ENCODE measurements around the gene XRRA1. TPM values are rescaled to one million over a fixed set of nuclear protein-coding genes. Genes with fewer than 3 reads are reported as not detected.

Gene XRRA1
- total and polyA plus RNA-seq, 7 experiments from 2014 or later: 11.3 to 20.8 (median 17.8) TPM

DNA sequence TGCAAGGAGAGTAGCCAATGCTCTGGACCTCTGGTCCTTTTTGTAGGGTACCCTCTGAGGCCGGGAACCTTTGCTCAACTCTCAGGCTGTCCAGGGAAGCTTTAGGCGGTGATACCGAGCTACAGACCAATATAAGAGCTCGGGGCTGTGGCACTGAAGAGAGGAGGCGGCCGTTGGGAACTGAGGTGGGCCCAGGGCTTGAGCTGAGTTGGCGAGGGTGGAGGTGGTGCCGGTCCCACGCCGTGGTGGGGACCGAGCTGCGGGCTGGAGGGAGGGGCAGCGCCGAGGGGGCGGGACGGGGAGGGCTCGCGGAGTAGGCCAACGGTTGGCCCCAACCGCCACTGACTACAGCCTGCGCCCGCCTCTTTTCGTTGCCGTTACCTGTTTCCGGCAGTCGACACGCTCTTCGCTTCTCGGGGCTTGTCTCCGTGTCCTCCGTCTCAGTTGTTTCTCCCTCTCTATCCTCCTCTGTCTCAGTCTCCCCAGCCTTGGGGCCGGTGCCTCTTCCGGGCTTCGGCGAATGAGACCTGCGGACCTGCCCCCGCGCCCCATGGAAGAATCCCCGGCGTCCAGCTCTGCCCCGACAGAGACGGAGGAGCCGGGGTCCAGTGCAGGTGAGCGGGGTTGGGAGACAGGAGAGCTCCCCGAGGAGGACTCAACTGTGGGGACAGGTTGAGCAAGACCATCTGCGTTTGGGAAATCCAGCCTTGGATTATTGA, 39.8 kb upstream of the XRRA1 start, which contains the start of gene NEU3:
NEU3 (plus strand) TSS at position 393 of the 719 bp plus-strand sequence; CDS start at position 521, 128 bp downstream.
- Mint-ChIP-seq H3K27ac (peak within 1 kb of the TSS; percentile 75 to 94 (median 89)), H3K36me3 (peaks cover 0 to 6% (median 0%) of the 10 kb centered on the region in 5 donors), H3K27me3 (no peaks in the 10 kb centered on the region), H3K4me3 (peak within 1 kb of the TSS; percentile 88 to 97 (median 93)), H3K9me3 (peaks cover 0 to 2% (median 0%) of the 10 kb centered on the region in 11 donors), H3K4me1 (peaks cover 16 to 37% (median 31%) of the 10 kb centered on the region in 7 donors)
- Histone ChIP-seq H3K4me3 (ENCODE audit: low read length) (peak within 1 kb of the TSS; percentile 96), H3K36me3 (ENCODE audit: control insufficient read depth in 2 of 3, insufficient read depth in 3 of 3, low read length in 3 of 3) (peaks cover 0 to 3% (median 0%) of the 10 kb centered on the region in 3 experiments), H3K27ac (ENCODE audit: low read depth, low read length) (peak within 1 kb of the TSS; percentile 81), H3K27me3 (ENCODE audit: control insufficient read depth in 2 of 2, insufficient read depth in 2 of 2, low read length in 2 of 2) (no peaks in the 10 kb centered on the region), H3K9me3 (ENCODE audit: control insufficient read depth in 2 of 3, low read length in 3 of 3) (no peaks in the 10 kb centered on the region), H3K4me1 (ENCODE audit: control insufficient read depth in 2 of 2, insufficient read depth in 2 of 2, low read length in 2 of 2) (peaks cover 8 to 16% of the 10 kb centered on the region in 2 donors)
- POLR2A ChIA-PET: interaction anchor here (0.9 to 1.8 kb wide), 8 partner anchors 12 to 495 kb away, joined by 3 to 9 read pairs (median 5); partner anchors contain the start of genes LIPT2, SPCS2 and XRRA1
- CTCF ChIA-PET: no interaction called here
- peak; percentile 97 for ATAC-seq
- intact Hi-C loops (cut with micrococcal nuclease): loop anchor here (1.0 to 5.0 kb wide), 6 partner anchors 39 to 826 kb away; partner anchors contain the start of genes RNF169 (in 2 of the 2), SPCS2 (in 2 of the 2), XRRA1 (in 2 of the 2) and C2CD3 (in 1 of the 2)
- DNase-seq: peak; percentile 64 to 82 (median 78)

GRCh38 chr11:74984730-74985129, 35.8 kb upstream of the XRRA1 start:
- no peak overlapping the region for H3K27ac ChIP-seq (ENCODE audit: low read depth, low read length)
- no peak overlapping the region for H3K4me3 ChIP-seq (ENCODE audit: low read length)
- intact Hi-C loops (cut with micrococcal nuclease): loop anchor here in 1 of 2 donors (5.0 kb wide), 1 partner anchor 812 kb away; the partner anchor contains the start of genes C2CD3 and PPME1
- ChIA-PET CTCF (no interaction called here), POLR2A (no interaction called here)
- Mint-ChIP-seq H3K36me3 (peaks cover 0 to 11% (median 7%) of the 10 kb centered on the region in 5 donors), H3K4me1 (peaks cover 6 to 11% (median 6%) of the 10 kb centered on the region in 7 donors), H3K27me3 (no peaks in the 10 kb centered on the region), H3K4me3 (no peak overlapping the region), H3K9me3 (peaks cover 0 to 2% (median 0%) of the 10 kb centered on the region in 11 donors), H3K27ac (peak overlapping the region in 2 of 9 donors; percentile 18 to 41)
- peaks cover 7% of the 10 kb centered on the region in 2 donors for H3K4me1 ChIP-seq (ENCODE audit: control insufficient read depth in 2 of 2, insufficient read depth in 2 of 2, low read length in 2 of 2)
- no peak for DNase-seq
- no peaks in the 10 kb centered on the region for H3K9me3 ChIP-seq (ENCODE audit: control insufficient read depth in 2 of 3, low read length in 3 of 3)
- no peak for ATAC-seq
- peaks cover 0 to 3% (median 0%) of the 10 kb centered on the region in 3 experiments for H3K36me3 ChIP-seq (ENCODE audit: control insufficient read depth in 2 of 3, insufficient read depth in 3 of 3, low read length in 3 of 3)
- H3K27me3 ChIP-seq (ENCODE audit: control insufficient read depth in 2 of 2, insufficient read depth in 2 of 2, low read length in 2 of 2): no peaks in the 10 kb centered on the region

DNA sequence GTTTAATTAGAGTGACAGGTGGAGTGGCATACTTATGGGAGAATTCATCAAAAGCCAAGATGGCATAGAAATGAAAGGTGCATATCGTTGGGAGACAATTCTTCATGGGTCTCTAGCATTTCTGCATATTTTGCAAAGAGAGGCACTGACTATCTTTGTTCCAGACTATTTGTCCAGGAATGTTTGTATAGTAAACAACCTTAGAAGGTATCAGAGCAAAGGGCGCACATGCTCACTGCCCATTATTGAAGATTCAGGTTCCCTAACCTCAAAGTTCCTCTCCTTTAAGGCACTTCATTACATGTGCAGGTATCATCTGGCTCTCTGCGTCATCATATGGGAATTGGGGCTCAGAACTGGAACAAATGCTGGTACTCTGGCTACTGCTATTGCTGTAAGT, 35.2 kb upstream of the XRRA1 start:
- Mint-ChIP-seq H3K27ac (no peak overlapping the region), H3K4me3 (no peak overlapping the region), H3K4me1 (peaks cover 0 to 4% (median under 1%) of the 10 kb centered on the region in 7 donors), H3K27me3 (no peaks in the 10 kb centered on the region), H3K9me3 (peaks cover 0 to 2% (median 0%) of the 10 kb centered on the region in 11 donors), H3K36me3 (peaks cover 0 to 11% (median 7%) of the 10 kb centered on the region in 5 donors)
- Histone ChIP-seq H3K27ac (ENCODE audit: low read depth, low read length) (no peak overlapping the region), H3K9me3 (ENCODE audit: control insufficient read depth in 2 of 3, low read length in 3 of 3) (no peaks in the 10 kb centered on the region), H3K27me3 (ENCODE audit: control insufficient read depth in 2 of 2, insufficient read depth in 2 of 2, low read length in 2 of 2) (no peaks in the 10 kb centered on the region), H3K4me1 (ENCODE audit: control insufficient read depth in 2 of 2, insufficient read depth in 2 of 2, low read length in 2 of 2) (peaks cover under 1 to 4% of the 10 kb centered on the region in 2 donors), H3K36me3 (ENCODE audit: control insufficient read depth in 2 of 3, insufficient read depth in 3 of 3, low read length in 3 of 3) (peaks cover 0 to 3% (median 0%) of the 10 kb centered on the region in 3 experiments), H3K4me3 (ENCODE audit: low read length) (no peak overlapping the region)
- DNase-seq (no peak), ATAC-seq (no peak)
- ChIA-PET POLR2A (no interaction called here), CTCF (interaction anchor here (1.1 kb wide), 1 partner anchor 38 kb away, joined by 3 read pairs; no protein-coding TSS in a partner anchor)
- intact Hi-C loops (cut with micrococcal nuclease): no loop called here

GRCh38 chr11:74981888-74982287, 33.0 kb upstream of the XRRA1 start:
- Mint-ChIP-seq H3K27ac (peak overlapping the region in 1 of 9 donors; percentile 5), H3K36me3 (peaks cover 0 to 11% (median 9%) of the 10 kb centered on the region in 5 donors), H3K9me3 (peaks cover 0 to 2% (median 0%) of the 10 kb centered on the region in 11 donors), H3K4me3 (no peak overlapping the region), H3K27me3 (no peaks in the 10 kb centered on the region), H3K4me1 (peaks cover 0 to 2% (median 0%) of the 10 kb centered on the region in 7 donors)
- Histone ChIP-seq H3K27me3 (ENCODE audit: control insufficient read depth in 2 of 2, insufficient read depth in 2 of 2, low read length in 2 of 2) (no peaks in the 10 kb centered on the region), H3K4me1 (ENCODE audit: control insufficient read depth in 2 of 2, insufficient read depth in 2 of 2, low read length in 2 of 2) (no peaks in the 10 kb centered on the region), H3K9me3 (ENCODE audit: control insufficient read depth in 2 of 3, low read length in 3 of 3) (no peaks in the 10 kb centered on the region), H3K27ac (ENCODE audit: low read depth, low read length) (no peak overlapping the region), H3K4me3 (ENCODE audit: low read length) (no peak overlapping the region), H3K36me3 (ENCODE audit: control insufficient read depth in 2 of 3, insufficient read depth in 3 of 3, low read length in 3 of 3) (peaks cover 0 to 6% (median 5%) of the 10 kb centered on the region in 3 experiments)
- ATAC-seq (no peak), DNase-seq (no peak)
- intact Hi-C loops (cut with micrococcal nuclease): no loop called here
- ChIA-PET POLR2A (no interaction called here), CTCF (no interaction called here)

- Mint-ChIP-seq H3K27me3 (no peaks in the 10 kb centered on the region), H3K27ac (no peak overlapping the region), H3K36me3 (peaks cover 0 to 21% (median 13%) of the 10 kb centered on the region in 5 donors), H3K4me1 (peaks cover 0 to 2% (median 0%) of the 10 kb centered on the region in 7 donors), H3K9me3 (peaks cover 0 to 2% (median 0%) of the 10 kb centered on the region in 11 donors), H3K4me3 (no peak overlapping the region)
- DNase-seq: no peak
- Histone ChIP-seq H3K27ac (ENCODE audit: low read depth, low read length) (no peak overlapping the region), H3K4me1 (ENCODE audit: control insufficient read depth in 2 of 2, insufficient read depth in 2 of 2, low read length in 2 of 2) (no peaks in the 10 kb centered on the region), H3K4me3 (ENCODE audit: low read length) (no peak overlapping the region), H3K36me3 (ENCODE audit: control insufficient read depth in 2 of 3, insufficient read depth in 3 of 3, low read length in 3 of 3) (peaks cover 0 to 17% (median 5%) of the 10 kb centered on the region in 3 experiments), H3K27me3 (ENCODE audit: control insufficient read depth in 2 of 2, insufficient read depth in 2 of 2, low read length in 2 of 2) (no peaks in the 10 kb centered on the region), H3K9me3 (ENCODE audit: control insufficient read depth in 2 of 3, low read length in 3 of 3) (no peaks in the 10 kb centered on the region)
- peak; percentile 47 for ATAC-seq
- ChIA-PET POLR2A (no interaction called here), CTCF (no interaction called here)
- intact Hi-C loops (cut with micrococcal nuclease): no loop called here
Measured at GRCh38 chr11:74980634-74981033, 31.7 kb upstream of the XRRA1 start.

DNA sequence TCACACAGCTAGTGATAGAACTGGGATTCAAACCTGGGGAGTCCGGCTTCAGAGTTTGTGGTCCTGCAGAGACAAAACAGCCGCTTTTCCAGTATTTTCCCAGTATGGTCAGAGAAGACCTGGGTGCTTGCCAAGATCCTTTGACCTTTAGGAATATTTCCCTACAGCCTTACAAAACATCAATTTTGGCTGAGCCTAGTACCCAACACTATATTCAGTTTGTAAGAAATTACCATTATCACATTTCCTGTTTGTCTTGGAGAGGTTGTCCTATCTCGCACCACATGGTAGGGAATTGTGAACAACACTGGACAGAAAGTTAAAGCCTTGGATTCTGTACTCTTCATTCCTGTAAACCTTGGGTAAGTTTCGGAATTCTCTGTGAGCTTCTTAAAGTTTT, 29.1 kb upstream of the XRRA1 start:
- H3K9me3 Mint-ChIP-seq: peaks cover 0 to 2% (median 0%) of the 10 kb centered on the region in 11 donors
- H3K4me1 ChIP-seq (ENCODE audit: control insufficient read depth in 2 of 2, insufficient read depth in 2 of 2, low read length in 2 of 2): no peaks in the 10 kb centered on the region
- H3K9me3 ChIP-seq (ENCODE audit: control insufficient read depth in 2 of 3, low read length in 3 of 3): no peaks in the 10 kb centered on the region
- H3K4me3 ChIP-seq (ENCODE audit: low read length): no peak overlapping the region
- no peak overlapping the region for H3K27ac ChIP-seq (ENCODE audit: low read depth, low read length)
- H3K36me3 Mint-ChIP-seq: peaks cover 18 to 45% (median 34%) of the 10 kb centered on the region in 5 donors
- H3K27me3 ChIP-seq (ENCODE audit: control insufficient read depth in 2 of 2, insufficient read depth in 2 of 2, low read length in 2 of 2): no peaks in the 10 kb centered on the region
- POLR2A ChIA-PET: no interaction called here
- ATAC-seq (no peak), DNase-seq (no peak)
- intact Hi-C loops (cut with micrococcal nuclease): no loop called here
- CTCF ChIA-PET: no interaction called here
- H3K27me3 Mint-ChIP-seq: no peaks in the 10 kb centered on the region
- H3K4me3 Mint-ChIP-seq: no peak overlapping the region
- peaks cover 0 to 15% (median 0%) of the 10 kb centered on the region in 7 donors for H3K4me1 Mint-ChIP-seq
- H3K36me3 ChIP-seq (ENCODE audit: control insufficient read depth in 2 of 3, insufficient read depth in 3 of 3, low read length in 3 of 3): peaks cover 0 to 31% (median 17%) of the 10 kb centered on the region in 3 experiments
- no peak overlapping the region for H3K27ac Mint-ChIP-seq

All from naive thymus-derived CD4-positive, alpha-beta T cell (primary cell).